HG03097 (cell line): ENCODE measurements around the gene FAIM.
"Not testable (repeated sequence)": the region's sequence is repeated elsewhere in the genome, so short reads cannot be mapped to it uniquely, and the experiment has no call there.

Source experiments
- ATAC-seq: cut with Tn5 transposase; IDR thresholded peaks from one replicate; pipeline ENCODE4 v1.9.1; 2021; ENCODE audit not compliant: unreplicated experiment, low FRiP score

Gene FAIM

DNA sequence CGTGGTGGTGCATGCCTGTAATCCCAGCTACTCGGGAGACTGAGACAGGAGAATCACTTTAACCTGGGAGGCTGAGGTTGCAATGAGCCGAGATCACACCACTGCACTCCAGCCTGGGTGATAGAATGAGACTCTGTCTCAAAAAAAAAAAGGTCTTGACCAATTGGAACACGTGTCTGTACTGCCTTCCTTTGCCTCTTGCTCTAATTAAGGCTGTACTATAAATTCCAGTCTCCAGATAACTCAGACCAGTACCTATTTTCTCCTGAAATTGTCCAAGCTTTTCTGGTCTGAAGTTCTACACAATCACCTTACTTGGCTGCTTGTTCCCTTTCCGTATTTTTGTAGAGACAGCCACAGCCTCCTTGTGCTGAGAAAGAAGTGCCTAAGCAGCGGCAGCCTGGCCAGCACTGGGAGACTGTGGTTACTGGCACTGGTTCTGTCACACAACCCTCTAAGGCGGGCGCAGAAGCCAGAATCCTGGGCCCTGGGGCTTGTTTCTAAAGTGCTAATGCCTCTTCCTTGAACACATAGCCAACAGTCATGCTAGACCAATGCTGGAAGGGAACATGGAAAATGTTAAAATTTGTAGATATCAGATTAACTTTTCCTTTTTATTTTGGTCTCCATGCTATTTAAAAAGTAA, 8.3 kb upstream of the FAIM start:
- no peak for ATAC-seq

GRCh38 chr3:138601661-138602060, 6.9 kb upstream of the FAIM start:
- not testable (repeated sequence) for ATAC-seq

DNA sequence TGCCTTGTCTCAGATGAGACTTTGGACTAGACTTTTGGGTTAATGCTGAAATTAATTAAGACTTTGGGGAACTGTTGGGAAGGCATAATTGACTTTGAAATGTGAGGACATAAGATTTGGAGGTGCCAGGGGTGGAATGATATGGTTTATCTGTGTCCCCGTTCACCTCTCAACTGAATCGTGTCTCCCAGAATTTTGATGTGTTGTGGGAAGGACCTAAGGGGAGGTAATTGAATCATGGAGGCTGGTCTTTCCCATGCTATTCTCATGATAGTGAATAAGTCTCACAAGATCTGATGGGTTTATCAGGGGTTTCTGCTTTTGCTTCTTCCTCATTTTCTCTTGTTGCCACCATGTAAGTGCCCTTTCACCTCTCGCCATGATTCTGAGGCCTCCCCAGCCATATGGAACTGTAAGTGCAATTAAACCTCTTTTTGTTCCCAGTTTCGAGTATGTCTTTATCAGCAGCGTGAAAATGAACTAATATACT, 4.4 kb upstream of the FAIM start:
- not testable (repeated sequence) for ATAC-seq

DNA sequence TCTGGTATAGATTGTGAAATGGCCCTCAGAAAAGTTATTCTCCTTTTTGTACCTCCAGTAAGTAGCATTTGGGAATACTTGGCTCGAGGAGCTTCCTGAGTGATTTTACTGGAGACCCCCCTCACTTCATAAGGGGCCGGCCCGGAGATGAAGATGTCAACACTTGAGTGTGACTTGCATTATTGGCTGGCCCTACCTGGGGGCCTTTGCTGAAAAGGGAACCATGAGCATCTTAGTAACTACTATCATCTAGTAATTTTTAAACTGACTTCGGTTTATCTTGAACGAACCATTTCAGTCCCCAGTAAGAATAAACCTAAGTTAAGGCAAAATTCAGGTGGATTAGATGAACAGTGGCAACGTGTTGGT, 1.3 kb downstream of the FAIM start:
- ATAC-seq = no peak

- no peak for ATAC-seq
Measured at GRCh38 chr3:138615462-138615861, 6.9 kb downstream of the FAIM start.

GRCh38 chr3:138620431-138620830, 11.9 kb downstream of the FAIM start:
- no peak for ATAC-seq

- ATAC-seq = no peak
Measured at GRCh38 chr3:138624518-138624917, 15.9 kb downstream of the FAIM start.

DNA sequence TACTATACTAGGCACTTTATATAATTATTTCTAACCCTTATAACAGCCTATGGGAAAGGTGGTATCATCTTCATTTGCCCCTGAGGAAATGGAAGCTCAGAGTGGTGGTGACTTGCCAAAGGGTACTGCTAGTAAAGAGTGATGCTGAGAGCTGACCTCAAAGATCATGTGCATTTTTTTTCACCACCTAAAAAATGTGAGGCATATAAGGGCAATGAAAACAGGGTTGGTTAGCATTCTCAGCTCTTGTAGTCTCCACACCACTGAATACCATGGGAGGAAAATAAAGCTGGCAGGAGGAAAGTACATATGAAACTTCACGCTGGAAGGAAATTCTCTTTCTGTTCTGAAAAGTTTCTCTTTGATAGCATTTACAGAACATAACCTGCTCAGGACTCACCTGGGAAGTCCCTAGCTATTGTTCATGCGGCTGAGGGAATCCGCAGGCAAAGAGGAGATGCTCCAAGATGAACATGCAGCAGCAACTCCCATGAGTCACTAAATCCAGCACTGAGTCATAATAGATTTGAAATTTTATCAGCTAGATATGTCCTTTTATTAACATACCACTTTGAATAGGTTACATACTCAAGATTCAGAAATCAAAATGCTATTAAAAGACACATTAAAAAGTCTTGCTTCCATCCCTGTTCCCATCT, 17.3 kb downstream of the FAIM start:
- ATAC-seq = no peak

- no peak for ATAC-seq
Measured at GRCh38 chr3:138629526-138629925, 21.0 kb downstream of the FAIM start.

GRCh38 chr3:138638641-138639040, 30.1 kb downstream of the FAIM start:
- no peak for ATAC-seq

DNA sequence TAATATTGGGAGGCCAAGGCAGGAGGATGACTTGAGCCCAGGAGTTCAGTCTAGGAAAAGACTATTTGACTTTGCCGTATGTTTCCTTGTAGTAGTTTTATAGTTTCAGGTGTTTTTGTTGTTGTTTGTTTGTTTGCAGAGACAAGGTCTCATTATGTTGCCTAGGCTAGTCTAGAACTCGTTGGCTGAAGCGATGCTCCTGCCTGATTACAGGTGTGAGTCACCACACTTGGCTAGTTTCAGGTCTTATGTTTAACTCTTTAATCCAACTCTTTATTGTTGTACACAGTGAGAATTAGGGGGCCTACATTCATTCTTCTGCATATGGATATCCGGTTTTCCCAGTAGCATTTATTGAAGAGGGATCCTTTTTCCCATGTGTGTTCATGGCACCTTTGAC, 32.0 kb downstream of the FAIM start:
- no peak for ATAC-seq

DNA sequence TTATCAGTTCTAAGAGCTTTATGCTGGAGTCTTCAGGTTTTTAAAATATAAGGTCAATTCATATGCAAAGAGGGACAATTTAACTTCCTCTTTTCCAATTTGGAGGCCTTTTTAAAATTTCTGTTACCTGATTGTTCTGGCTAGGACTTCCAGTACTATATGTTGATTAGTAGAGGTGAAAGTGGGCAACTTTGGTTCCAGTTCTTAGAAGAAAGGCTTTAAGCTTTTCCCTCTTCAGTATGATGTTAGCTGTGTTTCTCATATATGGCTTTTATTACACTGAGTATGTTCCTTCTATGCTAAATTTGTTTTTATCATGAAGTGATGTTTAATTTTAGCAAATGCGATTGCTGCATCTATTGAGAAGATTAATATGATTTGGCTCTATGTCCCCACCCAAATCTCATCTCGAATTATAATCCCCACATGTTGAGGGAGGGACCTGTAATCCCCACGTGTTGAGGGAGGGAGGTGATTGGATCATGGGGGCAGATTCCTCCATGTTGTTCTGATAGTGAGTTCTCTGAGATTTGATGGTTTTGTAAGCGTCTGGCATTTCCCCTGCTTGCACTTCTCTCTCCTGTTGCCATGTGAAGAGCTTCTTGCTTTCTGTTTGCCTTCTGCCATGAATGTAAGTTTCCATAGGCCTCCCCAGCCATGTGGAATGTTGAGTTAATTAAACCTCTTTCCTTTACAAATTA, 33.8 kb downstream of the FAIM start:
- ATAC-seq = no peak

GRCh38 chr3:138642927-138643253, 34.3 kb downstream of the FAIM start:
- ATAC-seq = no peak

DNA sequence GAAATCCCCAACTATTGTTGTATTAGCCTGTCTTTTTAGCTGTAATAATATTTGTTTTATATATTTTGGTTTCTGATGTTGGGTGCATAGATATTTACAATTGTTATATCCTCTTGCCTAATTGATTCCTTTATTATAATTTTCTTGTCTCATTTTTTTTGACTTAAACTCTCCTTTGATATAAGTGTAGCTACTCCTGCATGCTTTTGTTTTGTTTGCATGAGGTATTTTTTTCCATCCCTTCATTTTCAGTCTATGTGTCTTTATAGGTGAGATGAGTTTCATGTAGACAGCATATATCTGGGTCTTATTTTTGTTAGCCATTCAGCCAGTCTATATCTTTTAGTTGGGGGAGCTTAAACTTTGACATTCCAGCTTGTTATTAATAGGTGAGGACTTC, 37.4 kb downstream of the FAIM start:
- ATAC-seq = no peak

DNA sequence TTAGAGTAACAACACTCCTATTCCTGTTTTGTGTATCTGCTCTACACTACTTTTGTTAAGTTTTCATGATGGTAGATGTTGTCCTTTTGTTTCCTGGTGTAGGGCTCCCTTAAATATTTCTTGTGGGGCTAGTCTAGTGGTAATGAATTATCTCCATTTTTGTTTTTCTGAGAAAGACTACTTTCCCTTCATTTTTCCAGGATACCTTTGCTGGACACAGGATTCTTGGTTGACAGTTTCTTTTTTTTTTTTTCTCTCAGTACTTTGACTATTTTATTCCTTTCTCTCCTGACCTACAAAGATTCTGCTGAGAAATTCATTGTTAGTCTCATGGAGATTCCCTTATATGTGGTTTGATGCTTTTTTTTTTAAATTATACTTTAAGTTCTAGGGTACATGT, 37.9 kb downstream of the FAIM start:
- no peak for ATAC-seq

DNA sequence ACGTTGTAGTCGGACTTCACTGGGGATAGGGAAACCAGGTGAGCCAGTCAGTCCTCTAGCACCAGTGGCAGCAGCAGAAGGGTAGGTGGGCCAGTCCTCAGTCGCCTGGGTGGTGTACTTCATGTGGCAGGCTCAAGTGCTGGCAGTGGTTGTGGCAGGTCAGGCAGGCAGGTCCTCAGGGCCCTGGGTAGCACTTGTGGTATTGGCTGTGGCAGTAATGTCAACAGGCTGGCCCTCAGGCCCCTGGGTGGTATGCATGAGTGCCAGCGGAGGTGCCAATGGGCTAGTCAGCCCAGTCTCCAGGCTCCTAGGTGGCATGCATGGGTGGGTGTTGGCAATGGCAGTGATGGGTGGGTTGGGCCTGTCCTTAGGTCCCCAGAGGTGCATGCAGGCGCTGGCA, 40.6 kb downstream of the FAIM start:
- ATAC-seq = no peak

GRCh38 chr3:138653567-138653966, 45.0 kb downstream of the FAIM start:
- ATAC-seq = no peak

DNA sequence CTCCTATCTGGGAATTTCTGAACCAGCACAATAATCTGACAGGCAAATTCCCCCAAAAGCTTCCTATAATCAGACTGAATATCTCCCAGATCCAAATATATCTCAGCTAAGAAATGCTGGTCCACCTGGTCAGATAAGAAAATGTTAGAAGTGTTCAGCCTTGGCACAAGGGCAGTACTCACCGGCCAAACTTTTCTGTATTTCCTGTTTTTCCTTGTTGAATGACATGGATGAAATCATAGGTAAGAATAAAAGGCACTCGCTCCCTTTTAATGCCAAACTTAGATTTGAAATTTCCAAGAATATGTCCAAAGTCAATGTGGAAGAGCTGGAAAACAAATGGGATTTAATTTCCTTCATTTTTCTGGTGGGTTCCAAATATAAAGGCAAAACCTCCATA, 48.9 kb downstream of the FAIM start:
- no peak for ATAC-seq

DNA sequence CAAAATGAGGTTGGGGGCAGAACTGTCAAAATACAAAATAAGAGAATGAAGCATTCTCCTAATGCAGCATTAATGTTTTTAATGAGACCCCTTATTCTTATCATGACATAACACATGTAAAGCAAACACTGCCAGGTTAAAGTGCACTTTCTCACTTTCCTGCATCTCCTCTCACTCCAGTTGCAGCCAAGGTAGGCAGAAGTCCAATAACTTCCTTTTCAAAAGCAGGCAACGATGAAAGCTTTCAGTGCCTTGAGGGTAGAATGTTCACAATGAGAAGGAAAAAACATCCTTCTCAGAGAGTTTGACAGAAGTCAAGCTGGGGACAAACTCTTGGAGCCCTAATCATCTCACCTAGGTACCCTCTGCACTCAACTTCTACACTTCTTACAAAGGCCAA, 59.5 kb downstream of the FAIM start:
- ATAC-seq = no peak

- no peak for ATAC-seq
Measured at GRCh38 chr3:138670407-138670806, 61.8 kb downstream of the FAIM start.

DNA sequence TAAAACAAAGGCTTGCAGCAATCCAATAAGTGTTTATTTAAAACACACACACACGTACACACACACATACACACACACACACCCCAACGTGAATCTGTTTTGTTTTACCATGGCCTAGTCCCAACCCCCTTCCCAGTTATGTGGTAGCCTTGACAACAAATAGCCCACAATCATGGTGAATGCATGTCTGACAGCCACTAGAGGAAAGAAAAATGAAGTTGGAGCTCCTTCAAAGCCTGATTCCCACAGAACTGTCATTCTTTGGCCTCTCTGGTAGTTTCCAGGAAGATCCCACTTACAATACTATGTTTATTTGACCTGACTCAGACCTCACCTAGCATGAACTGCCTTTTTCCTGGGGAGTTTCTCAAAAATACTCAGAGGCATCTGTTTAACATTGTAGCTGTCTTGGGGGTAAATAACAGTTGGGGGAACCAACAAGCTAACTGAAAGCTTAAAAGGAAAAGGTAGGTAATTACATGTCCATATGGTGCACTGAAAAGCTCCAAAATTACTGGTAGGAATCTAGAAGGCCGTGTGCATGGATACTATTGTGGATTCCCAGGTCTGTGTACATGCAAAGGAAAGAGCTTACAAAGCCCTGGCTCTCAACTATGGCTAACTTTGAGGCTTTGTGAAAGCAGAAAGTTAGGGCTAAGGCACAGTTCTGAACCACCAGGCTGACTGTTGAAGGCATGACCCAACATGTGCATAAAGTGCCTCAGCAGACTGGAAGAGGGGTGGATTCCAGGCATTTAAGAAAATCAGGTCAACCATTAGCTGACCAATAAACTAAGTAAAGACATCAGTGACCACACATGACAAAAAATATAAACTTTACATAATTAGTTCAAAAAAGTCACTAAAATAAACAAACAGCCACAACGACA, 65.3 kb downstream of the FAIM start:
- no peak for ATAC-seq
